Pancreas (tissue), 10 donors: Measurements from ENCODE around the gene NUTM1. TPM values are rescaled to one million over a fixed set of nuclear protein-coding genes. Genes with fewer than 3 reads are reported as not detected.
A peak's percentile ranks its signal among the peaks of the same experiment; 100 is the strongest.

Source experiments
- ATAC-seq, 4 donors: fragments of 200-7000 bp; cut with Tn5 transposase; one replicate each; pipeline versions ENCODE4 v1.8.0 to v1.9.1; 2020; ENCODE audit warnings: mild to moderate bottlenecking in 4 of 4, moderate library complexity in 4 of 4
- DNase-seq, 6 donors: peaks; one replicate each; pipeline ENCODE4 v3.0.0-alpha.2; 2020
- FAIRE-seq: peaks from 2 replicates; lab custom pipeline; 2012; peaks lifted over from hg19 to GRCh38; lab: Jason Lieb, UNC
- H3K27ac ChIP-seq, 4 donors: fragments of 200-600 bp; sonication (generic); 1 replicate in 3 of 4; 2 replicates in 1 of 4; pipeline versions ENCODE4 v1.5.0 to v1.8.0; 2020
- H3K27me3 ChIP-seq, 4 donors: fragments of 200-600 bp; one replicate each; pipeline ENCODE4 v1.8.0; 2021
- H3K36me3 ChIP-seq, 3 donors: fragments of 200-600 bp; sonication (generic) in 1 of 3; one replicate each; pipeline versions ENCODE4 v1.5.0 to v1.8.0; 2020 to 2021
- H3K4me1 ChIP-seq, 3 donors: fragments of 200-600 bp; one replicate each; pipeline ENCODE4 v1.8.0; 2021
- H3K4me3 ChIP-seq, 4 donors: fragments of 200-600 bp; sonication (generic) in 2 of 4; one replicate each; pipeline versions ENCODE4 v1.5.0 to v1.8.0; 2020 to 2021
- H3K9me3 ChIP-seq, 4 donors: fragments of 200-600 bp; one replicate each; pipeline ENCODE4 v1.8.0; 2021
- CTCF ChIP-seq, 4 donors: fragments of 200-600 bp; sonication (generic) in 3 of 4; IDR thresholded peaks; one replicate each; pipeline versions ENCODE4 v1.5.0 to v1.8.0; 2021; ENCODE audit warnings: antibody characterized with exemption in 4 of 4
- WGBS, 2 donors: extraction: QIAGEN DNeasy Blood & Tissue Kit; methylation state at CpG; one replicate each; pipeline ENCODE4 v1.1.7; 2013; 5-methylcytosine and 5-hydroxymethylcytosine counted together
- intact Hi-C, 3 donors: fragments of 100-400 bp; cut with DNase I; formaldehyde crosslinking; loops; one replicate each; pipeline versions ENCODE4 v1.11.1 to v1.14.2; 2022
- polyA plus RNA-seq, 2 donors: library from polyadenylated mRNA; stranded (reverse); fragments of 200-250 nt; gene quantifications; one replicate each; pipeline ENCODE4 v1.2.3, GENCODE V29; 2013
- total RNA-seq, 6 donors: library from RNA; stranded (reverse); fragmentation: NEBNext Ultra II Directional in 4 of 6; extraction: Animal tissue kit (Norgen Biotek cat#: 25700) in 4 of 6; gene quantifications; one replicate each; pipeline versions ENCODE4 v1.2.1 to v1.2.4, GENCODE V29; 2021 to 2023
- donor health status: healthy with polysubstance abuse.
- donor health status: DM: no; HTN: no; CAD: no; lungs with moderate emphysema.
- donor health status: DM: no; HTN: no; CAD: no.
- donor health status: control.
- donor health status: control.
- donor health status: Bipolar disorder and iron deficiency.
- donor health status: DM: yes; HTN: yes; CAD: no.
- donor health status: DM: no; HTN: no; CAD: no.
- donor health status: DM: no; HTN: no; CAD: no.
- donor health status: DM: yes; HTN: yes; CAD: no.

The NUTM1 gene
- total and polyA plus RNA-seq, 8 donors = not detected

DNA sequence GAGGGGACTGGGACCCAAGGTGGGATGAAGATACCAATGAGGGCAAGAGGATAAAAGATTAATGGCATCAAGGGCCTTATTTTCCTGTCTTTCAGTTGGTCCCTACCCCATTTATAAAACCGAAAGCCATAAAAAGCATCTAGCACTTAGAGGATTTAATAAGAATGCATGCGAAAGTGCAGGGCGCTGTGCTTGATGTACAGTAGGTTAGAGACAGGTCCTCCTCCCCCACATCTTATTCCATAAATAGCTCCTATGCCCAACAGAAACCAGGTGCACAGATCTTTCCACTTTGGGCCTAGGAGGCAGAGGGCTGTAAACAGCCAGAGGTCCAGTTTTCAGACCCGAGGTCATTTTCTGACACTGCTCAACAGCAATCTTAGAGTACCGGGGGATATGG is 22.7 kb downstream of the NUTM1 start:
- Histone ChIP-seq H3K4me3 (peak overlapping the region in 3 of 4 donors; percentile 83 to 91 (median 86)), H3K27me3 (no peaks in the 10 kb centered on the region), H3K9me3 (no peaks in the 10 kb centered on the region), H3K4me1 (peaks cover 0 to 9% (median 0%) of the 10 kb centered on the region in 3 donors), H3K27ac (peak overlapping the region in 3 of 4 donors; percentile 92 to 99 (median 95)), H3K36me3 (no peaks in the 10 kb centered on the region)
- DNase-seq = no peak
- intact Hi-C loops = loop anchor here in 1 of 3 donors (10.0 kb wide), 1 partner anchor 131 kb away; no protein-coding TSS in a partner anchor
- WGBS, 2 donors = 36 to 45% methylated on average over 5 of the region's 5 CpGs
- no peak for ATAC-seq
- no peak for FAIRE-seq
- TF ChIP-seq CTCF (IDR thresholded peaks at IDR 0.05) = no peak

DNA sequence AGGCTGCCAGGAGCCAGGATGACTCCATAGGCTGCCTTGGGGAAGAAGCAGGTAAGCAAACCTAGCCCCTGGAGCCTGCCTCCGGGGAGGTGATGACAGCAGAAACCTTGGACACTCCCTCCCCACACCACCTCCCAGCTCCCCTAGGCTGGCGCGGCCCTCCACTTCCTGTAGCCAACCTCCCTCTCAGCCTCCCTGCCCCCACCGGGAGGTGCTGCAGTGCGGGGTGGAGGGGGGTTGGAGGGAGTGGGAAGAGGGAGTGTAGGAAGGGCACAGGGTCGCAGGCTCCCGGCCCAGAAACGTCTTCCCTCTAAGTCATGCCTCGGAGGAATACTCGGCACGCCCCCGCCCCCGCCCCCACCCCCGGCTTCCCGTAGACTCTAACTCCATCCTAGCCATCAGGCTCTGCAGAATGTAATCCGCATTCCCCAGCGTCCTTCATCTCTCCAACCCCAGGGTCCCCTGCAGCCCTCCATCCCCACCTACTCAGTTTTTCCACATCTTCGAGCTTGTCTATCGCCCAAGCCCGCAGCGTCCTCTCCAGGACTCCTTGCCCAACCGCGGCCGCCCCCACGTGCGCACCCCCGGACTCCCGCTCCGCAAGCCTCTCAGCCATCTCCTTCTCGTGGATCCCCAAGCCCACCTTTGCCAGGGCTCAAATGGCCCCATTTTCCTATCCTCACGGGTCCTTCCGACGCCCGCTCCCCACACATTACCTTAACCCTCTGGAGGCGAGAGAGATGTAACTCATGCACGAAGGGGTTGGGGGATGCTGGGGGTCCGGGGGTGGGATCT is 23.4 kb downstream of the NUTM1 start:
- peak overlapping the region; percentile 92 to 99 (median 94) for H3K27ac ChIP-seq
- WGBS, 2 donors = 0 to 1% methylated on average over 32 to 37 of the region's 37 CpGs
- no peak for TF ChIP-seq CTCF (IDR thresholded peaks at IDR 0.05)
- H3K4me3 ChIP-seq = peak overlapping the region; percentile 59 to 91 (median 84)
- H3K36me3 ChIP-seq = no peaks in the 10 kb centered on the region
- ATAC-seq (peak; percentile 56 to 79 (median 66)), FAIRE-seq (no peak), DNase-seq (peak; percentile 65 to 86 (median 76))
- H3K27me3 ChIP-seq = no peaks in the 10 kb centered on the region
- H3K9me3 ChIP-seq = no peaks in the 10 kb centered on the region
- H3K4me1 ChIP-seq = peaks cover 0 to 9% (median 0%) of the 10 kb centered on the region in 3 donors
- intact Hi-C loops = loop anchor here in 1 of 3 donors (10.0 kb wide), 1 partner anchor 132 kb away; no protein-coding TSS in a partner anchor

DNA sequence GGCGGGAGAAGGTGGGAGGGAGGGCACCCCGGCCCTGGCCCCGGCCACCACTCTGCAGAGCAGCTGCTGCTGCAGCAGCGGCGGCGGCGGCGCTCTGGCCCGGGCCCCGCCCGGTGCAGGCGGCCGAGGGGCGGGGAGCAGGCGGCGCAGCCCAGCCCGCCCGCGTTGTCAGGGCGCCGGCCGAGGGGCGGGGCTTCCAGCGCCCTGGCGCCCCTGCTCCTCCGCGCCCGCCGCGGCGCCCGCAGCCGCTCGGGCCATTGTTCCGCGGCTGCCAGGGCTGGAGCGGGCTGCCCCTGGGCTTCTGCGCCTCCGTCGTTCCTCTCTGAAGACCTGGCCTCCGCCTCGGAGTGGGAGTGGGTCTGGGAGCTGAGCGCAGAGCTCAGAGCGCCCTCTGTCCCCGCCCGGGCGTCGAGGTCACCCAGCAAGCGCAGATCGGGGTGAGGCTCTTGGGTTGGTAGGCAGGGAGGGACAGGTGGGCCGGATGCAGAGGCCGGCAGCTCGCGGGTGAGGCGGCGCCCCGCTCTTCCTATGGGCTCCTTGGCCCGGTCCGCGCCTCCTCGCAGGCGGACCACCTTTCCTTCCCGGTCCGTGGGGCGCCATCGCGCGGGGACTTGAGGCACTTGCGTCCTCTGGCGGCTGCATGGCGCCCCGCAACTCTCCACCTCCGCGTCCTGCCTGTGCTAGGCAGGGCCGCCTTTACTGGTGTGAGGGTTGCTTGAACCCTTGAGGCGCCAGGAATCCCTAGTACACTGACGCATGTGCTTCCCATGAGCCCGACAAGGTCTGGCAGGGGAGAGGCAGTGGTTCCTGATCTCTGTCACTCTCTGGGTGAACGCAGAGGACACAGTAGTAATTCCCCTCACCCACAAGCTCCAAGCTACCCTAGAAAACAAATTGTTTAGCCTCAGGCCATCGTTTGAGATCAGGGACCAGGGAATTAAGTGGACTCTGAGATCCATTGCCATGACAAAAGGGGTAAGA is 24.3 kb downstream of the NUTM1 start, which contains the start of gene LPCAT4:
Gene LPCAT4, minus strand, starts transcription at position 96 of the 981 bp plus-strand sequence. CDS start 96 bp downstream, outside the sequence.
- DNase-seq (peak; percentile 76 to 94 (median 86)), FAIRE-seq (no peak), ATAC-seq (peak; percentile 89 to 95 (median 94))
- H3K4me1 ChIP-seq = peaks cover 0 to 9% (median 0%) of the 10 kb centered on the region in 3 donors
- no peaks in the 10 kb centered on the region for H3K36me3 ChIP-seq
- no peaks in the 10 kb centered on the region for H3K27me3 ChIP-seq
- H3K4me3 ChIP-seq = peak within 1 kb of the TSS; percentile 59 to 91 (median 84)
- intact Hi-C loops = loop anchor here in 1 of 3 donors (10.0 kb wide), 1 partner anchor 133 kb away; no protein-coding TSS in a partner anchor
- TF ChIP-seq CTCF (IDR thresholded peaks at IDR 0.05) = peak; percentile 79 to 94 (median 86)
- no peaks in the 10 kb centered on the region for H3K9me3 ChIP-seq
- WGBS, 2 donors = 0% methylated on average over 53 to 80 of the region's 80 CpGs
- peak within 1 kb of the TSS; percentile 92 to 99 (median 94) for H3K27ac ChIP-seq

- TF ChIP-seq CTCF (IDR thresholded peaks at IDR 0.05) = no peak
- Histone ChIP-seq H3K27ac (no peak overlapping the region), H3K9me3 (no peaks in the 10 kb centered on the region), H3K4me1 (peaks cover 0 to 9% (median 0%) of the 10 kb centered on the region in 3 donors), H3K4me3 (no peak overlapping the region), H3K36me3 (no peaks in the 10 kb centered on the region), H3K27me3 (no peaks in the 10 kb centered on the region)
- FAIRE-seq (no peak), DNase-seq (no peak), ATAC-seq (no peak)
- 63 to 66% methylated on average over 2 of the region's 2 CpGs for WGBS, 2 donors
- intact Hi-C loops = no loop called here
These were observed 27.0 kb downstream of the NUTM1 start for GRCh38 chr15:34370129-34370528.
